Measurements from ENCODE around the gene CYP2D6.
"Not testable (repeated sequence)": the region's sequence is repeated elsewhere in the genome, so short reads cannot be mapped to it uniquely, and the experiment has no call there.

Gene CYP2D6

DNA sequence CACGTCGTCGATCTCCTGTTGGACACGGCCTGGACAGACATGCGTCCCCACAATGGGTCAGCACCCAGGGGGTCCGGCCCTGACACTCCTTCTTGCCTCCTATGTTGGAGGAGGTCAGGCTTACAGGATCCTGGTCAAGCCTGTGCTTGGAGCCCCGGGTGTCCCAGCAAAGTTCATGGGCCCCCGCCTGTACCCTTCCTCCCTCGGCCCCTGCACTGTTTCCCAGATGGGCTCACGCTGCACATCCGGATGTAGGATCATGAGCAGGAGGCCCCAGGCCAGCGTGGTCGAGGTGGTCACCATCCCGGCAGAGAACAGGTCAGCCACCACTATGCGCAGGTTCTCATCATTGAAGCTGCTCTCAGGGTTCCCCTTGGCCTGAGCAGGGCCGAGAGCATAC, 3.0 kb downstream of the CYP2D6 start:
- no peak for ATAC-seq
- TF ChIP-seq, protein P1, sequence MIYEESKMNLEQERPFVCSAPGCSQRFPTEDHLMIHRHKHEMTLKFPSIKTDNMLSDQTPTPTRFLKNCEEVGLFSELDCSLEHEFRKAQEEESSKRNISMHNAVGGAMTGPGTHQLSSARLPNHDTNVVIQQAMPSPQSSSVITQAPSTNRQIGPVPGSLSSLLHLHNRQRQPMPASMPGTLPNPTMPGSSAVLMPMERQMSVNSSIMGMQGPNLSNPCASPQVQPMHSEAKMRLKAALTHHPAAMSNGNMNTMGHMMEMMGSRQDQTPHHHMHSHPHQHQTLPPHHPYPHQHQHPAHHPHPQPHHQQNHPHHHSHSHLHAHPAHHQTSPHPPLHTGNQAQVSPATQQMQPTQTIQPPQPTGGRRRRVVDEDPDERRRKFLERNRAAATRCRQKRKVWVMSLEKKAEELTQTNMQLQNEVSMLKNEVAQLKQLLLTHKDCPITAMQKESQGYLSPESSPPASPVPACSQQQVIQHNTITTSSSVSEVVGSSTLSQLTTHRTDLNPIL (CRISPR knock-in tag; IDR thresholded peaks at IDR 0.05; ENCODE audit: low read depth): no peak
- TF ChIP-seq ARNTL (CRISPR knock-in tag; IDR thresholded peaks at IDR 0.05; ENCODE audit: borderline replicate concordance, low read depth) (no peak), CSDC2 (CRISPR knock-in tag; IDR thresholded peaks at IDR 0.05) (no peak), TCF4 (CRISPR knock-in tag; IDR thresholded peaks at IDR 0.05; ENCODE audit: borderline replicate concordance) (no peak)
- TF ChIP-seq, protein P2, sequence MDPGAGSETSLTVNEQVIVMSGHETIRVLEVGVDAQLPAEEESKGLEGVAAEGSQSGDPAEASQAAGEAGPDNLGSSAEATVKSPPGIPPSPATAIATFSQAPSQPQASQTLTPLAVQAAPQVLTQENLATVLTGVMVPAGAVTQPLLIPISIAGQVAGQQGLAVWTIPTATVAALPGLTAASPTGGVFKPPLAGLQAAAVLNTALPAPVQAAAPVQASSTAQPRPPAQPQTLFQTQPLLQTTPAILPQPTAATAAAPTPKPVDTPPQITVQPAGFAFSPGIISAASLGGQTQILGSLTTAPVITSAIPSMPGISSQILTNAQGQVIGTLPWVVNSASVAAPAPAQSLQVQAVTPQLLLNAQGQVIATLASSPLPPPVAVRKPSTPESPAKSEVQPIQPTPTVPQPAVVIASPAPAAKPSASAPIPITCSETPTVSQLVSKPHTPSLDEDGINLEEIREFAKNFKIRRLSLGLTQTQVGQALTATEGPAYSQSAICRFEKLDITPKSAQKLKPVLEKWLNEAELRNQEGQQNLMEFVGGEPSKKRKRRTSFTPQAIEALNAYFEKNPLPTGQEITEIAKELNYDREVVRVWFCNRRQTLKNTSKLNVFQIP (CRISPR knock-in tag; IDR thresholded peaks at IDR 0.05; ENCODE audit: borderline replicate concordance, low read depth): no peak
- TF ChIP-seq, protein P3, sequence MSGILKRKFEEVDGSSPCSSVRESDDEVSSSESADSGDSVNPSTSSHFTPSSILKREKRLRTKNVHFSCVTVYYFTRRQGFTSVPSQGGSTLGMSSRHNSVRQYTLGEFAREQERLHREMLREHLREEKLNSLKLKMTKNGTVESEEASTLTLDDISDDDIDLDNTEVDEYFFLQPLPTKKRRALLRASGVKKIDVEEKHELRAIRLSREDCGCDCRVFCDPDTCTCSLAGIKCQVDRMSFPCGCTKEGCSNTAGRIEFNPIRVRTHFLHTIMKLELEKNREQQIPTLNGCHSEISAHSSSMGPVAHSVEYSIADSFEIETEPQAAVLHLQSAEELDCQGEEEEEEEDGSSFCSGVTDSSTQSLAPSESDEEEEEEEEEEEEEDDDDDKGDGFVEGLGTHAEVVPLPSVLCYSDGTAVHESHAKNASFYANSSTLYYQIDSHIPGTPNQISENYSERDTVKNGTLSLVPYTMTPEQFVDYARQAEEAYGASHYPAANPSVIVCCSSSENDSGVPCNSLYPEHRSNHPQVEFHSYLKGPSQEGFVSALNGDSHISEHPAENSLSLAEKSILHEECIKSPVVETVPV (CRISPR knock-in tag; IDR thresholded peaks at IDR 0.05): no peak

- not testable (repeated sequence) for ATAC-seq
Observed at GRCh38 chr22:42123529-42123928, 7.1 kb downstream of the CYP2D6 start.

DNA sequence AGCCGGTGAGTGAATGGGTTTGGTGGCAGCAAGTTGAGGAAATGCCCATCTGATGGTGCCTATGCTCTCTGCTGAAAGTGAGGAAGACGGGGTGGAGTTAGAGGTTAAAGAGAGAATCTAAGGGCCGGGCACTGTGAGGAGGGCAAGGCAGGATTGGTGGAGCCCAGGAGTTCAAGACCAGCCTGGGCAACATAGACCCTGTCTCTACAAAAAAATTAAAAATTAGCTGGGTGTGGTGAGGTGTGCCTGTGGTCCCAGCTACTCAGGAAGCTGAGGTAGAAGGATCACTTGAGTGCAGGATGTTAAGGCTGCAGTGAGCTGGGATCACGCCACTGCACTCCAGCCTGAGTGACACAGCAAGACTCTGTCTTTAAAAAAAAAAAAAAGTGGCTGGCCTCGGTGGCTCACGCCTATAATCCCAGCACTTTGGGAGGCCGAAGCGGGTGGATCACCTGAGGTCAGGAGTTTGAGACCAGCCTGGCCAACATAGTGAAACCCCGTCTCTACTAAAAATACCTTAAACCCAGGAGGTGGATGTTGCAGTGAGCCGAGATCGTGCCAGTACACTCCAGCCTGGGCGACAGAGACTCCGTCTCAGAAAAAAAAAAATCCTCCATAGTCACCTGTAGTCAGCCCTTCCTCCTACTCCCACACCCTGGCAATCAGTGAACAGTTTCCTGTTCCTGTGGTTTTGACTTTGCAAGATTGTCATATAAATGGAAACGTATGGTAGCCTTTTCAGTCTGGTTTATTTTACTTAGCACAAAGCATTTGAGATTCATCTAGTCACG, 10.2 kb downstream of the CYP2D6 start:
- not testable (repeated sequence) for ATAC-seq

- no peak for ATAC-seq
- TF ChIP-seq OSR1 (CRISPR knock-in tag; IDR thresholded peaks at IDR 0.05): no peak
- no peak for TF ChIP-seq ZFP3 (CRISPR knock-in tag; IDR thresholded peaks at IDR 0.05)
- no peak for TF ChIP-seq TCF4 (CRISPR knock-in tag; IDR thresholded peaks at IDR 0.05; ENCODE audit: borderline replicate concordance)
- no peak for TF ChIP-seq ZNF70 (CRISPR knock-in tag; IDR thresholded peaks at IDR 0.05)
- no peak for TF ChIP-seq PPARA (CRISPR knock-in tag; IDR thresholded peaks at IDR 0.05; ENCODE audit: borderline replicate concordance)
Observed at GRCh38 chr22:42116848-42117424, 13.7 kb downstream of the CYP2D6 start.

- not testable (repeated sequence) for ATAC-seq
Observed at GRCh38 chr22:42115420-42115830, 15.2 kb downstream of the CYP2D6 start.

- TF ChIP-seq, protein P4, sequence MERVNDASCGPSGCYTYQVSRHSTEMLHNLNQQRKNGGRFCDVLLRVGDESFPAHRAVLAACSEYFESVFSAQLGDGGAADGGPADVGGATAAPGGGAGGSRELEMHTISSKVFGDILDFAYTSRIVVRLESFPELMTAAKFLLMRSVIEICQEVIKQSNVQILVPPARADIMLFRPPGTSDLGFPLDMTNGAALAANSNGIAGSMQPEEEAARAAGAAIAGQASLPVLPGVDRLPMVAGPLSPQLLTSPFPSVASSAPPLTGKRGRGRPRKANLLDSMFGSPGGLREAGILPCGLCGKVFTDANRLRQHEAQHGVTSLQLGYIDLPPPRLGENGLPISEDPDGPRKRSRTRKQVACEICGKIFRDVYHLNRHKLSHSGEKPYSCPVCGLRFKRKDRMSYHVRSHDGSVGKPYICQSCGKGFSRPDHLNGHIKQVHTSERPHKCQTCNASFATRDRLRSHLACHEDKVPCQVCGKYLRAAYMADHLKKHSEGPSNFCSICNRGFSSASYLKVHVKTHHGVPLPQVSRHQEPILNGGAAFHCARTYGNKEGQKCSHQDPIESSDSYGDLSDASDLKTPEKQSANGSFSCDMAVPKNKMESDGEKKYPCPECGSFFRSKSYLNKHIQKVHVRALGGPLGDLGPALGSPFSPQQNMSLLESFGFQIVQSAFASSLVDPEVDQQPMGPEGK (CRISPR knock-in tag; IDR thresholded peaks at IDR 0.05; ENCODE audit: borderline replicate concordance): no peak
- TF ChIP-seq ZNF8 (CRISPR knock-in tag; IDR thresholded peaks at IDR 0.05): no peak
- TF ChIP-seq PPARA (CRISPR knock-in tag; IDR thresholded peaks at IDR 0.05; ENCODE audit: borderline replicate concordance): no peak
- TF ChIP-seq, protein P1 (CRISPR knock-in tag; IDR thresholded peaks at IDR 0.05; ENCODE audit: low read depth): no peak
- no peak for TF ChIP-seq ZNF565 (CRISPR knock-in tag; conservative IDR thresholded peaks at IDR 0.05; ENCODE audit: low read depth)
- no peak for TF ChIP-seq TSHZ2 (CRISPR knock-in tag; IDR thresholded peaks at IDR 0.05)
- TF ChIP-seq SNAI2 (CRISPR knock-in tag; IDR thresholded peaks at IDR 0.05): no peak
- no peak for TF ChIP-seq TCF4 (CRISPR knock-in tag; IDR thresholded peaks at IDR 0.05; ENCODE audit: borderline replicate concordance)
- TF ChIP-seq ZFP30 (CRISPR knock-in tag; IDR thresholded peaks at IDR 0.05): no peak
- ATAC-seq: no peak
Observed at GRCh38 chr22:42114721-42115120, 15.9 kb downstream of the CYP2D6 start.

- ATAC-seq: not testable (repeated sequence)
Observed at GRCh38 chr22:42112793-42113192, 17.8 kb downstream of the CYP2D6 start.

All from SK-N-SH treated with all-trans-retinoic acid at 6 μM for 48 hours (cell line).